Osteocyte (in vitro differentiated cells): ENCODE measurements around the gene GMEB2. TPM values are rescaled to one million over a fixed set of nuclear protein-coding genes. Genes with fewer than 3 reads are reported as not detected.

Source experiments
- DNase-seq: peaks from one replicate; pipeline ENCODE4 v3.0.0; 2021; ENCODE audit warnings: mixed read lengths; ENCODE audit not compliant: unreplicated experiment; ENCODE audit errors: extremely low spot score
- H3K27ac Mint-ChIP-seq: one replicate; pipeline ENCODE4 v1.8.0; 2021; ENCODE audit warnings: mild to moderate bottlenecking, mixed read lengths; ENCODE audit not compliant: unreplicated experiment
- H3K27me3 Mint-ChIP-seq: one replicate; pipeline ENCODE4 v1.8.0; 2021; ENCODE audit warnings: mixed read lengths; ENCODE audit not compliant: unreplicated experiment
- H3K36me3 Mint-ChIP-seq: one replicate; pipeline ENCODE4 v1.8.0; 2021; ENCODE audit warnings: mixed read lengths; ENCODE audit not compliant: unreplicated experiment
- H3K4me1 Mint-ChIP-seq: one replicate; pipeline ENCODE4 v1.8.0; 2021; ENCODE audit warnings: mixed read lengths; ENCODE audit not compliant: unreplicated experiment
- H3K4me3 Mint-ChIP-seq: one replicate; pipeline ENCODE4 v1.8.0; 2021; ENCODE audit warnings: mild to moderate bottlenecking, moderate library complexity, mixed read lengths; ENCODE audit not compliant: unreplicated experiment
- H3K9me3 Mint-ChIP-seq: one replicate; pipeline ENCODE4 v1.8.0; 2021; ENCODE audit warnings: mixed read lengths; ENCODE audit not compliant: unreplicated experiment
- total RNA-seq: library from RNA; stranded (reverse); gene quantifications from 2 replicates; pipeline ENCODE4 v1.2.1, GENCODE V29; 2021
- TF ChIP-seq, protein P1 (sequence below): fragments of 200-600 bp; sonication (generic); IDR thresholded peaks from 2 replicates; pipeline ENCODE4 v1.5.0; 2021; ENCODE audit warnings: antibody characterized with exemption, mild to moderate bottlenecking, moderate library complexity

The GMEB2 gene
- total RNA-seq, 1 donor from 2014 or later = 12.1 TPM

- Mint-ChIP-seq H3K4me1 (peaks cover 17% of the 10 kb centered on the region), H3K36me3 (no peaks in the 10 kb centered on the region), H3K27me3 (no peaks in the 10 kb centered on the region), H3K27ac (peak overlapping the region; percentile 66), H3K9me3 (no peaks in the 10 kb centered on the region), H3K4me3 (peak overlapping the region; percentile 76)
- no peak for DNase-seq
- TF ChIP-seq, protein P1, sequence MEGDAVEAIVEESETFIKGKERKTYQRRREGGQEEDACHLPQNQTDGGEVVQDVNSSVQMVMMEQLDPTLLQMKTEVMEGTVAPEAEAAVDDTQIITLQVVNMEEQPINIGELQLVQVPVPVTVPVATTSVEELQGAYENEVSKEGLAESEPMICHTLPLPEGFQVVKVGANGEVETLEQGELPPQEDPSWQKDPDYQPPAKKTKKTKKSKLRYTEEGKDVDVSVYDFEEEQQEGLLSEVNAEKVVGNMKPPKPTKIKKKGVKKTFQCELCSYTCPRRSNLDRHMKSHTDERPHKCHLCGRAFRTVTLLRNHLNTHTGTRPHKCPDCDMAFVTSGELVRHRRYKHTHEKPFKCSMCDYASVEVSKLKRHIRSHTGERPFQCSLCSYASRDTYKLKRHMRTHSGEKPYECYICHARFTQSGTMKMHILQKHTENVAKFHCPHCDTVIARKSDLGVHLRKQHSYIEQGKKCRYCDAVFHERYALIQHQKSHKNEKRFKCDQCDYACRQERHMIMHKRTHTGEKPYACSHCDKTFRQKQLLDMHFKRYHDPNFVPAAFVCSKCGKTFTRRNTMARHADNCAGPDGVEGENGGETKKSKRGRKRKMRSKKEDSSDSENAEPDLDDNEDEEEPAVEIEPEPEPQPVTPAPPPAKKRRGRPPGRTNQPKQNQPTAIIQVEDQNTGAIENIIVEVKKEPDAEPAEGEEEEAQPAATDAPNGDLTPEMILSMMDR = no peak
Measured at GRCh38 chr20:63628246-63628975, 1.5 kb upstream of the GMEB2 start.

- Mint-ChIP-seq H3K9me3 (no peaks in the 10 kb centered on the region), H3K36me3 (no peaks in the 10 kb centered on the region), H3K4me1 (peaks cover 18% of the 10 kb centered on the region), H3K27me3 (no peaks in the 10 kb centered on the region), H3K4me3 (peak overlapping the region; percentile 76), H3K27ac (peak overlapping the region; percentile 66)
- TF ChIP-seq, protein P1 = no peak
- no peak for DNase-seq
Measured at GRCh38 chr20:63627751-63628245, 897 bp upstream of the GMEB2 start.

- Mint-ChIP-seq H3K4me3 (peak overlapping the region; percentile 76), H3K27me3 (no peaks in the 10 kb centered on the region), H3K36me3 (no peaks in the 10 kb centered on the region), H3K4me1 (peaks cover 23% of the 10 kb centered on the region), H3K27ac (no peak overlapping the region), H3K9me3 (no peaks in the 10 kb centered on the region)
- TF ChIP-seq, protein P1 = no peak
- no peak for DNase-seq
Measured at GRCh38 chr20:63627129-63627750, 339 bp upstream of the GMEB2 start.

DNA sequence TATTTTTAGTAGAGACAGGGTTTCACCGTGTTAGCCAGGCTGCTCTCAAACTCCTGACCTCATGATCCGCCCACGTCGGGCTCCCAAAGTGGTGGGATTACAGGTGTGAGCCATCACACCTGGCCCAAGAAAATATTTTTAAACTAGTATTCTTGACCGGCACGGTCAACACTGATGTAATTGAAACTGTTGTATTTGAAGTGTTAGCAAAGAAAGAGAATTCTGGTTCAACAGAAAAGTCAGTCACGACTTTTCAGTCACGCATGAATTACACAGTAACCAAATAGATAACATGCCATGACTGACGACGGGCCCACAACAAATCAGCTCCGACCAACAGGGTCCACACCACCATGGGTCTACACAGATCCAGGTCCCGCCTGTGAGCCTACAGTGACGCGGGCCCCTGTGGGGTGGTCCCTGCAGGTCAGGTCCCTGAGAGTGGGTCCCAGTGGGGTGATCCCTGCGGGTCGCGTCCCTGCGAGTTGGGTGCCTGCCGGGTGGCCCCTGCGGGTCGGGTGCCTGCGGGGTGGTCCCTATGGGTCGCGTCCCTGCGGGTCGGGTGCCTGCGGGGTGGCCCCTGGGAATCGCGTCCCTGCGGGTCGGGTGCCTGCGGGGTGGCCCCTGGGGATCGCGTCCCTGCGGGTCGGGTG, 1.0 kb downstream of the GMEB2 start:
- Mint-ChIP-seq H3K4me1 (peaks cover 25% of the 10 kb centered on the region), H3K27me3 (no peaks in the 10 kb centered on the region), H3K4me3 (peak overlapping the region; percentile 62), H3K36me3 (no peaks in the 10 kb centered on the region), H3K27ac (peak overlapping the region; percentile 89), H3K9me3 (no peaks in the 10 kb centered on the region)
- TF ChIP-seq, protein P1 = no peak
- DNase-seq = no peak

DNA sequence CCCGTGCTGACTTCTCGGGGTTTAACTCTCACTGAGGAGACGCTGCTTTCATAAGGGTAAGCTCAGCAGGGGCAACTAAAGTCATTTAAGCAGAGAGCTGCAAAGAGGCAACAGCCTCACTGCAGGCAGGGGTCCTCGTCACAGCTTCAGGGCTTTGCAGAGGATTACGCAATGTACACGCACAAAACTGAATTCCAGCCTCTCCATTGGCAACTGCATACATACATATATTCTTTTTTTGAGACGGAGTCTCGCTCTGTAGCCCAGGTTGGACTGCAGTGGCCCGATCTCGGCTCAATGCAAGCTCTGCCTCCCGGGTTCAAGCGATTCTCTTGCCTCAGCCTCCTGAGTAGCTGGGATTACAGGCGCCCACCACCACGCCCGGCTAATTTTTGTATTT, 2.4 kb downstream of the GMEB2 start:
- H3K4me1 Mint-ChIP-seq = peaks cover 25% of the 10 kb centered on the region
- no peaks in the 10 kb centered on the region for H3K9me3 Mint-ChIP-seq
- H3K27ac Mint-ChIP-seq = peak overlapping the region; percentile 14
- TF ChIP-seq, protein P1 = peak; percentile 16
- H3K27me3 Mint-ChIP-seq = no peaks in the 10 kb centered on the region
- no peaks in the 10 kb centered on the region for H3K36me3 Mint-ChIP-seq
- no peak overlapping the region for H3K4me3 Mint-ChIP-seq
- no peak for DNase-seq
